Rectal smooth muscle tissue (tissue), 1 donor: ENCODE data around the gene TAAR6.
"Not testable (repeated sequence)": the region's sequence is repeated elsewhere in the genome, so short reads cannot be mapped to it uniquely, and the experiment has no call there.

Source experiments
- H3K27ac ChIP-seq: one replicate; pipeline ENCODE4 v1.7.0; 2013; ENCODE audit warnings: low read depth, low read length, inconsistent platforms
- H3K27me3 ChIP-seq: one replicate; pipeline ENCODE4 v1.7.0; 2013; ENCODE audit warnings: low read length; ENCODE audit not compliant: control insufficient read depth, insufficient read depth
- H3K36me3 ChIP-seq: one replicate; pipeline ENCODE4 v1.7.0; 2013; ENCODE audit warnings: low read length; ENCODE audit not compliant: control insufficient read depth, insufficient read depth
- H3K4me1 ChIP-seq: one replicate; pipeline ENCODE4 v1.7.0; 2013; ENCODE audit warnings: low read length; ENCODE audit not compliant: control insufficient read depth, insufficient read depth
- H3K4me3 ChIP-seq: one replicate; pipeline ENCODE4 v1.7.0; 2013; ENCODE audit warnings: low read length
- H3K9ac ChIP-seq: one replicate; pipeline ENCODE4 v1.7.0; 2013; ENCODE audit warnings: low read length

Gene TAAR6

DNA sequence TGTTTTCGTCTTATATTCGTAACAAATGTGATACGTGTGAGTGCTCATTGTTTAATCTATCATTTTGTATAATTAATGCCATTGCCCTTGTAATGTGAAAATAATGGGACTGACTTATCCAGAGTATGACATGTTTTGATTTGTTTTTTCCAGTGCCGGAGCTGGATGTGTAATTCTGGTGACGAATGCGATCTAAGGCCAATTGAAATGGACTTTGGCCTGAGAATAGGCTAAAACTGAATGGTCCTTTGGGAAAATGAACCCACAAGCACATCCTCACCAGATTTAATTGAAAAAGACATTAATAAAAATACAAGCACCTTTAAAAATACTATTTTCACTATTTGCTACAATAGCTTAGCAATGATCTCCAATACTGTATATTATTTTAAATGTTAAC, 26.1 kb downstream of the TAAR6 start:
- no peaks in the 10 kb centered on the region for H3K27me3 ChIP-seq
- no peak overlapping the region for H3K4me3 ChIP-seq
- no peaks in the 10 kb centered on the region for H3K36me3 ChIP-seq
- no peaks in the 10 kb centered on the region for H3K4me1 ChIP-seq
- H3K27ac ChIP-seq, result no peak overlapping the region
- H3K9ac ChIP-seq, result no peak overlapping the region

DNA sequence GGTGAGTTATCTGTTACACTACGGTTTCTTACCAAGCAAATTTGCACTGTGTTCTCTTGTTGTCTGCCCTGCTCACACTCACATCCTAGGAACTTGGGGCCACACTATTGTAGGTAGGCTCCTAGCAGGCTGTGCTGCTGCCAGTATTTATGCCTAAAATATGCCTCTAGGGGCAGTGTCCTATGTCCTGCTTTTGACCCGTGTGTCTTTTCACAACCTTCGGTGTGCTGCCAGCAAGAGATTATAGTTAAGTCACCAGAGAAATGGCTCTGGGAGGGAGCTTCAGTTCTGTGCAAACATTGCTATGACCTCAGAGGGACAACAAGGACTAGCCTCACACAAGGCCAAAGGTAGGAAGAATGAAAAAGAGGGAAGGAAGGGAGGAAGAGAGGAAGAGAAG, 28.4 kb downstream of the TAAR6 start:
- Histone ChIP-seq H3K4me3 (no peak overlapping the region), H3K4me1 (no peaks in the 10 kb centered on the region), H3K27me3 (no peaks in the 10 kb centered on the region), H3K9ac (no peak overlapping the region), H3K36me3 (no peaks in the 10 kb centered on the region), H3K27ac (no peak overlapping the region)

DNA sequence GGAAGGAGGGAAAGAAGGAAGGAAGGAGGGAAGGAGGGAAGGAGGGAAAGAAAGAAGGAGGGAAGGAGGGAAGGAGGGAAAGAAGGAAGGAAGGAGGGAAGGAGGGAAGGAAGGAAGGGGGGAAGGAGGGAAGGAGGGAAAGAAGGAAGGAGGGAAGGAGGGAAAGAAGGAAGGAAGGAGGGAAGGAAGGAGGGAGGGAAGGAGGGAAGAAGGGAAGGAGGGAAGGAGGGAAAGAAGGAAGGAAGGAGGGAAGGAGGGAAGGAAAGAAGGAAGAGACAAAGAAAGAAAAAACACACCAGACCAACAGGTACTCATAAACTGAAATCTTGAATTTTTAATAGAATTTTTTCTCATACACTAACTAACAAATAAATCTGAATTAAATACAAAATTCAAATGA, 30.8 kb downstream of the TAAR6 start:
- H3K36me3 ChIP-seq, H3K4me1 ChIP-seq, H3K27me3 ChIP-seq, H3K27ac ChIP-seq, H3K4me3 ChIP-seq, H3K9ac ChIP-seq: not testable (repeated sequence)

DNA sequence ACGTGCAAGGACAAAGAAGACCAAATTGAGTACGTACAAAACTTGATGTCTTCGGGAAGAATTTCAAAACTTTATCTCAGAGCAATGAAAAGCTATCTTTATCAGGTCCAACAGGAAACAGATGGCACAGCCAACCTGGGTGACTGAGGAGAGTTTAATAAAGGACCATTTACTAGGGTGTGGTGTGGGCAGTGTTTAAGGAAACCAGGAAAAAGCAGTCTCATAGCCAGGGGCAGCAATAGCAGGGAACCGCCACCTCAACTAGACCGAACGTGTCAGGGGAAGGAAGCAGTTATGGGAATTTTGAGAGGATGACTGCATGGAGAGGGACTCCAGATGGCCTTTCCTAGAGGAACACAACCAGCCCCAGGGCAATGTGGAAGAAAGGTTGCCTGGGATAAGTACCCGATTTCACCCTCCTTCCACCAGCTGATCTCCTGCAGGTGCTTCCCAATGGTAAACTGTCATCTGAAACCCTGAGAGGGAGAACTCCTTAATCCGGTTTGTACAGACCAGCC, 34.6 kb downstream of the TAAR6 start:
- Histone ChIP-seq H3K9ac (no peak overlapping the region), H3K27me3 (no peaks in the 10 kb centered on the region), H3K27ac (no peak overlapping the region), H3K36me3 (no peaks in the 10 kb centered on the region), H3K4me3 (no peak overlapping the region), H3K4me1 (no peaks in the 10 kb centered on the region)

DNA sequence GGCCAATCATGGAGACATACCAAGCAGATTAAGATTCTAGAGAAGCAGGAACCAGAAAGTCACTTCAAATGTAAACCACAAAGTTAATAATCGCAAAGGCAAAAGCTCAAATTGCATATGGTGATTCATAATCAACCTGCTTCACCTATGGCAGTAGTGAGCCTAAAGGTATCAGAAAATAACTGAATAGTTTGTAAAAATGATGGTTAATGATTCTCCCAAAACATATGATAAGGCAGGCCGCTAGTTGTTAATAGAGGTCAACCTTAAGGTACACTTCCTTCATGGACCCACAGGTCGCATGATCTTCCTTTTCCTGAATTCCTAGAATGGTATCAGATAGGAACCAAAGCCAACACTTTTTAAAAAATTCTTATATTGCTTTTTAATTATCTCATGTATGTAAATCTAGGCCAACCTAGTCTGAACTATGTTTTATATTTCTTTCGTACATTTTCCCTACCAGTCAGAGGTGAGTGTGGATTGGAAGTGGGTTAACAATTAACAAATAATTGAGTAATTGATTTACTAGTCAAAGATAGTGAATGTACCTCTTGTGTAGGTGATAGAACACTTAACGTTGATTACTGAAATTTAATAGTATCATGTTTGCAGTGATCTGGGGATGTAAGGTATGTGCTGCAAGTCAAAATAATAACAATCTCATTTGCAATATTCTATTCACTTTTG, 37.6 kb downstream of the TAAR6 start:
- H3K9ac ChIP-seq, result no peak overlapping the region
- no peaks in the 10 kb centered on the region for H3K36me3 ChIP-seq
- no peaks in the 10 kb centered on the region for H3K4me1 ChIP-seq
- H3K27me3 ChIP-seq, result no peaks in the 10 kb centered on the region
- no peak overlapping the region for H3K27ac ChIP-seq
- H3K4me3 ChIP-seq, result no peak overlapping the region

DNA sequence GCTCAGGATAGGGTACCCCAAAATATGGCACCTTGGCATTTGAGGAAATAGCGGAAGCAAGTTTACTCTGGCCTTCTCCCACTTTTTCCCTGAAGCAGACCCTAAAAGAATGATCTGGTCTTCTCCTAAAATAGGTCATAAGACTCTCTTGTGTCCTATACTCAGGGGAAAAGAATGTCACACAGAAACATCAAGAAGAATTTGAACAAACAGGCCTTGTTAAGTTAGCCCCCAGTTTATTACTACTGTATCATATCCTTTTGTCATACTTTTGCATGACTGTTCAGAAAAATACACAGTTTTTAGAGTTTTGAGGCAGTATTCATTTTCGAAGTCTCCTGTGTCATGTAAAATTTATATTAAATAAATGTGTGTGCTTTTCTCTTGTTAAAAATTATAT, 41.5 kb downstream of the TAAR6 start:
- Histone ChIP-seq H3K36me3 (no peaks in the 10 kb centered on the region), H3K4me3 (no peak overlapping the region), H3K4me1 (no peaks in the 10 kb centered on the region), H3K27ac (no peak overlapping the region), H3K9ac (no peak overlapping the region), H3K27me3 (no peaks in the 10 kb centered on the region)

DNA sequence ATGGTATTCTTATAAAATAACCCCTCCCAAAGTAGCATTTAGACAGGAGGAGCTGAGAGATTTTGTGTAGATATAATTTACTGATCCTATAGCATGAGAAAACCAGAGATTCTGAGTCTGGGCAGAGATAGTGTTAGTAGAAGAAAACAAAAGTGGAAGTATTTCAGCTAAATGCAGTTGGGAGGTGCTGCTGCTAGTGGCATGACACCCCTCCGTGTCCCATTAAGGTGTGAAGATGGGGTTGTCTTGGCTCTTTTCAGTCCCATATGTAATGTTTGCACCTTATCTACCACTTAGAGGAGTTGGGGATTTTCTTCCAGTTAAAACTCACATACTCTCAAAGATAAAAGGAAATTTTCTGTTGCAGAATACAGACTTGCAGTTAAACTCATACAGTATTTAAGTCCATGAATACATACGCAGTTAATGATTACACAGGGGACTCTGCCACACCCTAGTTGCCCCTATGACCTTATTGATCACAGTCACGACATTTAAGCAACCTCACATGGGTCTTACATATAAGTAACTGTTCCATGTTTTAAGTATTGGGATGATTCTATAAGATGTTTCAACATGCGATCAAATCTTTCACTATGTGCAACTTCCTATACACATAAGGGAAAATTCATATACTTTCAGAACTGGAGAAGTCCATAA, 42.5 kb downstream of the TAAR6 start:
- H3K4me1 ChIP-seq, result no peaks in the 10 kb centered on the region
- no peak overlapping the region for H3K27ac ChIP-seq
- H3K4me3 ChIP-seq, result no peak overlapping the region
- no peaks in the 10 kb centered on the region for H3K36me3 ChIP-seq
- H3K9ac ChIP-seq, result no peak overlapping the region
- H3K27me3 ChIP-seq, result no peaks in the 10 kb centered on the region

DNA sequence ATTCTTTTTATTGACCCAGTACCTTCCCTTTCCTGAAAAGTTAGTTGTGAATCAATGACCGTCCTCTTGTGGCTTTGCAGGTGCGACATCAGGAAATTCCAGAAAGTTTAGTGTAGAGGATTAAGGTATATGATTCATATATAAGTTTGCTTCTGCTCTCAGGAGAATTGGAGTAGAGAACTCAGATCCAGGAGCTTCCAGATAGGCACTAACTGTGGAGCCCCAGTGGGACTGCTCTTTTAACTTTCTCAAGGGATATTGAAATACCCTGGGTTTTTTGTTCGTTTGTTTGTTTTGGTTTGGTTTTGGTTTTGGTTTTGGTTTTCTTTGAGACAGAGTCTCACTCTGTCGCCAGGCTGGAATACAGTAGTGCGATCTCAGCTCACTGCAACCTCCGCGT, 44.4 kb downstream of the TAAR6 start:
- H3K4me3 ChIP-seq, result no peak overlapping the region
- no peak overlapping the region for H3K9ac ChIP-seq
- no peaks in the 10 kb centered on the region for H3K4me1 ChIP-seq
- no peak overlapping the region for H3K27ac ChIP-seq
- no peaks in the 10 kb centered on the region for H3K27me3 ChIP-seq
- H3K36me3 ChIP-seq, result no peaks in the 10 kb centered on the region

DNA sequence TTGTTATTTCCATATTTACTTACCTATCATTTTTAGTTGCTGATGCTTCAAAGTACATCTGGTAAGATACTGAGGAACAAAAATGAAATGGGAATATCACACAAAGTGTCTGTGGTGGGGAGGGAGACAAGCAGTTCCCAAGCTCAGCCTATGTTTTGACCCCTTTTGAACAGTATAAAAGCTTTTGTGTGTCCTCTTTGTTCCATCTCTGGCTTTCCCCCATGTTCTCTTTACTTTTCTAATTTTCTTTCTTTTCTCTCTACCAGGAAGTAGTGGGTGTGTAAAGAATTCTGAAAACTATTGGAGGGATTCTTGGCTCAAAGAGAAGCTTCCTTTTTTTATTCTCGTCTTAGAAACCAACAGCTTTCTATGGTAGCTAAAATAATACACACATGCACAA, 46.6 kb downstream of the TAAR6 start:
- Histone ChIP-seq H3K4me3 (no peak overlapping the region), H3K4me1 (no peaks in the 10 kb centered on the region), H3K27me3 (no peaks in the 10 kb centered on the region), H3K27ac (no peak overlapping the region), H3K9ac (no peak overlapping the region), H3K36me3 (no peaks in the 10 kb centered on the region)
